Cerebellar cortex (tissue), 1 donor: ENCODE measurements around the gene SEPTIN12.

ENCODE experiments used
- DNase-seq: peaks from one replicate; pipeline ENCODE4 v3.0.0-alpha.2; 2015; ENCODE audit warnings: low spot score

Gene SEPTIN12

GRCh38 chr16:4783951-4784336 lies 4.2 kb downstream of the SEPTIN12 start:
- no peak for DNase-seq

GRCh38 chr16:4783251-4783950 lies 4.7 kb downstream of the SEPTIN12 start:
- DNase-seq: no peak

- DNase-seq: no peak
Observed at GRCh38 chr16:4780235-4780634, 7.9 kb downstream of the SEPTIN12 start.

GRCh38 chr16:4778050-4778392 lies 10.1 kb downstream of the SEPTIN12 start:
- DNase-seq: no peak

GRCh38 chr16:4777339-4778049 lies 10.7 kb downstream of the SEPTIN12 start:
- DNase-seq: no peak

GRCh38 chr16:4776141-4776705 lies 11.9 kb downstream of the SEPTIN12 start:
- no peak for DNase-seq

GRCh38 chr16:4775005-4775404 lies 13.1 kb downstream of the SEPTIN12 start:
- no peak for DNase-seq

GRCh38 chr16:4772351-4772750 lies 15.8 kb downstream of the SEPTIN12 start:
- no peak for DNase-seq

GRCh38 chr16:4771646-4772045 lies 16.5 kb downstream of the SEPTIN12 start:
- DNase-seq: no peak

- DNase-seq: no peak
Observed at GRCh38 chr16:4769306-4769638, 18.9 kb downstream of the SEPTIN12 start.

GRCh38 chr16:4768549-4769305 lies 19.4 kb downstream of the SEPTIN12 start:
- DNase-seq: peak; percentile 95

GRCh38 chr16:4767872-4768548 lies 20.1 kb downstream of the SEPTIN12 start:
- DNase-seq: peak; percentile 9

- peak; percentile 97 for DNase-seq
Observed at GRCh38 chr16:4766875-4767628, 21.1 kb downstream of the SEPTIN12 start, which contains the start of gene ZNF500. TSS of gene ZNF500 (minus strand) at chr16:4767162. CDS start at chr16:4765978, 1,184 bp downstream.

- DNase-seq: no peak
Observed at GRCh38 chr16:4765511-4766474, 22.4 kb downstream of the SEPTIN12 start.

GRCh38 chr16:4763791-4764190 lies 24.4 kb downstream of the SEPTIN12 start:
- DNase-seq: no peak

- DNase-seq: no peak
Observed at GRCh38 chr16:4762205-4762604, 25.9 kb downstream of the SEPTIN12 start.

GRCh38 chr16:4760221-4760910 lies 27.8 kb downstream of the SEPTIN12 start:
- no peak for DNase-seq

- no peak for DNase-seq
Observed at GRCh38 chr16:4755687-4756086, 32.5 kb downstream of the SEPTIN12 start.

- no peak for DNase-seq
Observed at GRCh38 chr16:4754865-4755264, 33.3 kb downstream of the SEPTIN12 start.

- DNase-seq: no peak
Observed at GRCh38 chr16:4753227-4753626, 34.9 kb downstream of the SEPTIN12 start.
